ENCODE results near the gene ZNF18.
"Not testable (repeated sequence)": the region's sequence is repeated elsewhere in the genome, so short reads cannot be mapped to it uniquely, and the experiment has no call there.

ZNF18 gene

DNA sequence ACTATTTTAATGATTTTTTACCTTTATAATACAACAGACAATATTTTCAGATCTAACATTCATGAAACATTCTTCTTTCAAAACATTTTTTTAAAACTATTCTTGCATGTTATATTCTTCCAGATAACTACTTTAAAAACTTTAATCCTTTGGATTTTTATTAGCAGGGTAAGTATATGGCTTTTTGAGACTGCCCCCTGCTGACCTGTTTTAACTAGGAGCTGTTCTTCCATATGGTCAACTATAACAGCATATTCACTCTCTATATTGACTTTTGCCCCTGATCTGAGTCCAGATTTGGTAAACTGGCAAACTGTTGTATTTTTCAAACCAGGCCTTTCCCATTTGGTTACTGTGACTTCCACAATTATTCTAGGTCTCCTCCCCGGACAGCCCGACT lies 16.5 kb downstream of the ZNF18 start:
- Histone ChIP-seq H3K4me3 (ENCODE audit: severe bottlenecking) (no peak overlapping the region), H3K4me1 (ENCODE audit: insufficient read depth, poor library complexity, severe bottlenecking) (peaks cover 3% of the 10 kb centered on the region), H3K27ac (ENCODE audit: poor library complexity, severe bottlenecking) (no peak overlapping the region), H3K27me3 (ENCODE audit: insufficient read depth, poor library complexity, severe bottlenecking) (no peaks in the 10 kb centered on the region), H3K9me3 (ENCODE audit: severe bottlenecking) (no peaks in the 10 kb centered on the region), H3K36me3 (ENCODE audit: low read depth) (peaks cover 40% of the 10 kb centered on the region)
- ATAC-seq (ENCODE audit: low read depth) (no peak), DNase-seq (ENCODE audit: low spot score) (no peak)
- TF ChIP-seq CTCF (IDR thresholded peaks at IDR 0.05; ENCODE audit: poor library complexity, severe bottlenecking): peak; percentile 43

DNA sequence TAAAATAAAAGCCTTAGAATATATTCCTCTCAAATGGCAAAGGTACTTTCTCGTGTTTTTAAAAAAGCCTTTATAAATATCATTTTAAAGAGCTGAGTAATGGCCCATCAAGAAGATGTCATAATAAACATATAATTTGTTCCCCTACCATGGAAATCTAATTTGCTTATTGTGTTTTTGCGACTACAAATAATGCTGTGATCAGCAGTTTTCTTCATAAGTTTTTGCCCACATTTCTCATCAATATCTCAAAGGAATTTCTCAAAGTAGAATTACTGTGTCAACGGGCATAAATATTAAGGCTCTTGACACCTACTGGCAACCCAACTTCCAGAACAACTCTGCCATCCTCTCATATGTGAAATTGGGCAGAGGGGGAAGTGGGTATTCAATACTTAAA lies 17.5 kb downstream of the ZNF18 start:
- Histone ChIP-seq H3K36me3 (ENCODE audit: low read depth) (peaks cover 35% of the 10 kb centered on the region), H3K4me3 (ENCODE audit: severe bottlenecking) (no peak overlapping the region), H3K27ac (ENCODE audit: poor library complexity, severe bottlenecking) (no peak overlapping the region), H3K4me1 (ENCODE audit: insufficient read depth, poor library complexity, severe bottlenecking) (peaks cover 3% of the 10 kb centered on the region), H3K27me3 (ENCODE audit: insufficient read depth, poor library complexity, severe bottlenecking) (no peaks in the 10 kb centered on the region), H3K9me3 (ENCODE audit: severe bottlenecking) (no peaks in the 10 kb centered on the region)
- no peak for DNase-seq (ENCODE audit: low spot score)
- no peak for ATAC-seq (ENCODE audit: low read depth)
- TF ChIP-seq CTCF (IDR thresholded peaks at IDR 0.05; ENCODE audit: poor library complexity, severe bottlenecking): no peak

- not testable (repeated sequence) for H3K27ac ChIP-seq (ENCODE audit: poor library complexity, severe bottlenecking); H3K36me3 ChIP-seq (ENCODE audit: low read depth); DNase-seq (ENCODE audit: low spot score); H3K27me3 ChIP-seq (ENCODE audit: insufficient read depth, poor library complexity, severe bottlenecking); H3K4me1 ChIP-seq (ENCODE audit: insufficient read depth, poor library complexity, severe bottlenecking); H3K4me3 ChIP-seq (ENCODE audit: severe bottlenecking); ATAC-seq (ENCODE audit: low read depth); H3K9me3 ChIP-seq (ENCODE audit: severe bottlenecking)
Observed at GRCh38 chr17:11972741-11973140, 24.5 kb downstream of the ZNF18 start.

GRCh38 chr17:11969565-11969964 lies 27.7 kb downstream of the ZNF18 start:
- Histone ChIP-seq H3K9me3 (ENCODE audit: severe bottlenecking) (no peaks in the 10 kb centered on the region), H3K27ac (ENCODE audit: poor library complexity, severe bottlenecking) (peak overlapping the region; percentile 12), H3K36me3 (ENCODE audit: low read depth) (no peaks in the 10 kb centered on the region), H3K4me1 (ENCODE audit: insufficient read depth, poor library complexity, severe bottlenecking) (no peaks in the 10 kb centered on the region), H3K4me3 (ENCODE audit: severe bottlenecking) (no peak overlapping the region), H3K27me3 (ENCODE audit: insufficient read depth, poor library complexity, severe bottlenecking) (no peaks in the 10 kb centered on the region)
- DNase-seq (ENCODE audit: low spot score): no peak
- TF ChIP-seq CTCF (IDR thresholded peaks at IDR 0.05; ENCODE audit: poor library complexity, severe bottlenecking): no peak
- peak; percentile 86 for ATAC-seq (ENCODE audit: low read depth)

GRCh38 chr17:11954936-11955335 lies 42.3 kb downstream of the ZNF18 start:
- peaks cover 14% of the 10 kb centered on the region for H3K9me3 ChIP-seq (ENCODE audit: severe bottlenecking)
- H3K4me1 ChIP-seq (ENCODE audit: insufficient read depth, poor library complexity, severe bottlenecking): peaks cover 7% of the 10 kb centered on the region
- no peak overlapping the region for H3K27ac ChIP-seq (ENCODE audit: poor library complexity, severe bottlenecking)
- no peak for DNase-seq (ENCODE audit: low spot score)
- ATAC-seq (ENCODE audit: low read depth): no peak
- TF ChIP-seq CTCF (IDR thresholded peaks at IDR 0.05; ENCODE audit: poor library complexity, severe bottlenecking): no peak
- no peaks in the 10 kb centered on the region for H3K27me3 ChIP-seq (ENCODE audit: insufficient read depth, poor library complexity, severe bottlenecking)
- H3K4me3 ChIP-seq (ENCODE audit: severe bottlenecking): no peak overlapping the region
- H3K36me3 ChIP-seq (ENCODE audit: low read depth): no peaks in the 10 kb centered on the region

Data from RWPE2 (cell line).